GM19238 (cell line): ENCODE measurements around the gene IFT122.

Source experiments
- DNase-seq: peaks from one replicate; pipeline ENCODE4 v3.0.0; 2011; ENCODE audit warnings: low spot score; ENCODE audit not compliant: insufficient read length

IFT122 gene

DNA sequence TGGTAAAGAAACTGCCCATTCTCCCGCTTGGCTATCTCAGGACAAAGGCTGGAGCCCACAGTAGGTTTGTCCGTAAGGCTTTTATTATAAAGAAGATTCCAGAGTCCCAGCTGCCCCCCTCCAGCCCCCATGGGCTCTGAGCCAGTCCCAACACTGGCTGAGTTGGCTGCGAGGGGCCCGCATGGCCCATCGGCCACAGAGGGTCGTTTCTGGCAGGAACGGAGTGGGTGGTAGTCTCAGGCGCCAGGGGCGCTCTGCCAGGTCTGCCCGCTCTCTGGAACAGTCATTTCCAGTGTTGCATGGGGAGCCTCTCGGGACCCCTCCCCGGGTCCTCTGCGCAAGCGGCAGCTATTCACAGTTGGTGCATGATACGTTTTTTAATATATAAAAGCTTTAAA is 115.1 kb downstream of the IFT122 start:
- no peak for DNase-seq

DNA sequence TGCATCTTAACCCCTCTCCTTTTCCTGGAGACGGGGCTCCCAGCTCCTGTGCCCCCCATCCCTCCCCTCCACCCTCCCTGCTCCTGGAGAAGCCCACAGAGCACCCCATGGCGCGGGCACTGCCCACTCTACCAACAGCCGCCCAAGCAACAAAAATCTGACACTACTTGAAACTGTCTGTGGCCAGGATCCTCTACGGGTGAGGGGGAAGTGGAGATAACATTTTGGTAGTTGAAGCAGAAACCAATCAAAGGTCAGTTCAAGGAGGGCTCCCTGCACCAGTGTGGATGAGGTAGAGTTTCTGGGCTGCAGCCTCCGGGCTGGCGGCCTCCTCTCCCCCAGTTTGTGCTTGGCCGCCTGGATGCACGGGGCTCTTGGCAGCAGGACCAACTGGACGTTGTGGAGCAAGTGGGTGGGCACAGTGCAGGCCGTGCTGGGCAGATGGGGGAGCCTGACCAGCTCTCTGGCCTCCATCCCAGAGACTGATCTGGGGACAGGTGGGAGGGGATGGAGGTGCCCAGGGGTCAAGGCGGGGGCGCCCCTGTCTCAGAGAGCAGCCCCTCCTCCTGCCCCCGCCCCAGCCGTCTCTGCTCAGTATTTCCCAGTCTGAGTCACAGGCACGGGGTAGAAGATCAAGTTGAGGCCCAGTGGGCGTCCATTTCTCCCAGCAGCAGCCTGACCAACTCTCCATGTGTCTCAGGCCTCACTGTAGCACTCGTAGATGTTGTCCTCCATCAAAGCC is 115.8 kb downstream of the IFT122 start:
- DNase-seq: no peak

DNA sequence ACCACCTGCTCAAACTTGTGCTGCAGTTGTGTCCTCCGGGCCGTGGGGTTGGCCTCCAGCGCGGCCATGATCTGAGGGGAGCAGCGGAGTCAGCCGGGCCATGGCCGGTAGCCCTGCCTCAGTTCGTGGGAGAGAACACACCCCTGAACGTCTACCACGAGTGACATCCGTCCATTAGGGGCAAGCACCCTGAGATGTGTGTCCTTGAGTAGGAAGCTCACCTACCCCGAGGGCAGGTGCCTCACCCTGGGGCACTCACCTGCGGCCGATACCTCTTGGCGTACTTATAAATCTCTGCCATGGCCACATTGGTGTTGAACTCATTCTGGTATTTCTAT is 116.3 kb downstream of the IFT122 start:
- no peak for DNase-seq

DNA sequence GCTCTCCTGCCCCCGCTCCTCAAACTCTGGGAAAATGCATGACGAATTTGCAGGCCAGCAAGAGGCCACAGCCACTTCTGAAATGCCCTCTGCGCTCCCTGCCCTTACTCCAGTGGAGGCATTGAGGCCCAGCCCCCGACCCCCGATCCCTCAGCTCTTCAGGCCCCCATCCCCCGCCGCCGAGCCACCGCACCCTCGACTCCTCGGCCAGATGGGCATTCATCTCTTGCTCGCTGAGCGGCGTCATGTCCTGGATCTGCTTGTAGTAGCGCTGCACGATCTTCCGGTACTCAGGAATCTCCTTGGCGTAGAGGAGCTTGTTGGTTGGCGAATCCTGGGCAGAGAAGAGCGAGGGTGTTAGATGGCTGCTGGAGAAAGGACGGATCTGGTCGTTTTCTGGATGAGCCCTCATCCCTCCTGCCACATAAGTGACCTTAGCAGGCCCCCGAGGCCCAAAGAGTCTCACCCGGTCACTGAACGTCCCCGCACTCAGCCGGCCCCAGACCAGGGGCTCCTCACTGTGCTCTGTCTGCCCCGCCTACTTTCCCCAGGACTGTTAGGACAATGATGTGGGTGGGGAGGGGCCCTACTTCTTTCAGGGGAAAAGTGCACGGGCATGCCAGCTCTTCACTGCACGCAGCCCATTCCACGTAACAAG is 117.0 kb downstream of the IFT122 start:
- DNase-seq: no peak

DNA sequence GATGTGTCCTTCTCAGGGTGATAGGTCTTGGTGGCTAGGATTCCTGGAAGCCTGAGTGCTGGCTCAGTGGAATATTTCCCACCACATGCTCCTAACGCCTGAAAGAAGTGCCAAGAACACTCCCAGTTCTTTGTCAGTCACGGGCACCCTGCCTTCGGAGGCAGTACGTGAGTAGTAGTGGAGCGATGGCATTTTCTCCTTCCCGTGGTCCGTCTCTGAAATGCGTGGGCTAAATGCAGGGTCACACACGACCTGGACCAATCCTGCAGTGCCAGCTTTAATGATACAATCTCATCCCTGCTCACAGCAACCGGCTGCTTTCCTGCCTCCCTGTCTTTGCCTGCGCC is 117.5 kb downstream of the IFT122 start:
- DNase-seq: no peak

DNA sequence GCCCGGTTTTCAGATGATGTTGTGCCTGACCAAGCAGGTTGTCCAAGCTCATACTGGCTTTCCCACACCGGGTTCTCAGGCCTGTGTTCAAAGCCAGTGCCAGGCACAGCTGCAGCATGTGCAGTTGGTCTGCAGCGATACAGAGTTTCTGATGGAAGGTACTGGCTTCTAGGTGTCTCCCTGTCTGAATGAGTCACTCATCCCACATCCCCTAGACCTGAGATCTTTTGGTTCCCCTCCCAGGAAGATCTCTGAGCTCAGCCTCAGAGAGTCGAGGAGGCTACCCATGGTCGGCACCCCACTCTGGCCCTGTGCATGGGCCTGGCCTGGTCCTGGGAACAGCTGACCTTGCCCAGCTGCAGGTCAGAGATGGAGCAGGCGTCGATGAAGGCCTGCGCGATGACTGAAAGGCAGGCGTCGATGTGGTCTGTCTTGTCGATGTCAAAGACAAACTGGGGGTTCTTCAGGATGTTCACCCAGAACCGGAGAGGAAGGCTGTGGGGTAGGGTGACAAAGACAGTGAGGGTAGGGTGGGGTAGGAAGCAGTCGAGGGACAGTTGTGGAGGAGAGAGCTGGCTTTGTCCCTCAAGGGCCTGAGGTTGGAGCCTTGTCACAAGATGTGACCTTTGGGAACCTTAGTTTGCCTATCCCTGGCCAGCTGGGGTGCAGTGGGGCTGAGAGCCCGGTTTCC is 118.2 kb downstream of the IFT122 start:
- no peak for DNase-seq

DNA sequence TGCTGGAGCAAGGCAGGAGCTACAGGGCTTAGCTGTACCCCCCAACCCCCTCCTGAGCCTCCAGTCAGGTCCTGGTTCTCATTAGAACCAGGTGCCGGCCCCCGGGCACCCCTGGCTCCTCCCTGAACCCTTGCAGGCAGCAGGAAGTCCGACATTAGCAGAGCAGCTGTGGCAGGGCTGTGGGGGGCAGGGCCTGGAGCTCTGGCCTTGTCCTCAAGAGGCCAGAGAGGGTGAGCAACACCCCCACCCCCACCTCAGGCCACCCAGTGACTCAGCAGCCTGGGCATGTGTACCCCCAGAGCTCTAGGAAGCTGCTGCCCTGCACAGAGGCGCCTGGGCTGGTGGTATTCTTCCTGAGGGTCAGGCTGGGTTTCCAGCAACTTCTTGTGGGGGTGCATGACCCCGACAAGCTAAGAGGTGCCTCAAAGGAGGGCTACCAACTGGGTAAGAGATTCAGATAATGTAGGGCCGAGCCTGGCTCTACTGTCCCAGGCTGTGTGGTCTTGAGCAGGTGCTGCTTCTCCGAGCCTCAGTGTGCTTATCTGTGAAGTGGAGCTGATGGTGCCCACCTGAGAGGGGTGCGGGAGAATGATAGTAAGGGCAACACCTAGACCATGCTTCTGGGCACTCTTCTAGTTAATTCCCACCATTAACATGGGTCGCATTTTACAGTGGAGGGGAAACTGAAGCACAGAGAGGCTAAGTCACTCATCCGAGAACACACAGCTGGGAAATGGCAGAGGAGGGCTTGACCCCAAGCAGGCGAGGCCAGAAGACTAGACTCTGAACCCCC is 118.9 kb downstream of the IFT122 start:
- DNase-seq: no peak

DNA sequence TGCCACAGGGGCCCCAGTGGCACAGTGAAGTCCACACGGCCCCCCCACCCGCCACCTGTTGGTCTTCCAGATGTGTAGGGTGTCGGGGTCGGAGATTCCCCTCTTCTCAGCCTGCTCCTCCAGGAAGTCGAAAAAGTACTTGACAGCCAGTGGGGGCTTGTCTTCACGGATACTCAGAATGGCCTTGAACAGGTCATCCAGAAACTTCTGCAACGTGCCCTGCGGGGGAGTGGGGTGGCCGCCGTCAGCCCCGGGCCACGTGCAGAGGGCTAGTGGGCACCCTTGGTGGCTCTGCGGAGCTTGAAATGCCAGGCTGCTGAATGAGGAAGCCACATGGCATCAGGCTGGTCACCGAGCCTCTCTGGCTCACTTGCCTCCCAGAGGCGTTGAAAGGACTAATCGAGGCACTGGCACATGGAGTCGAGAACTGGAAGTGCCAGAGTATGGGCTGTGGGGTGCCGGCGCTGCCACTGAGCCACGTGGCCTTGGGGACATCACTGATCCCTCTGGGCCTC is 119.6 kb downstream of the IFT122 start:
- DNase-seq: no peak

DNA sequence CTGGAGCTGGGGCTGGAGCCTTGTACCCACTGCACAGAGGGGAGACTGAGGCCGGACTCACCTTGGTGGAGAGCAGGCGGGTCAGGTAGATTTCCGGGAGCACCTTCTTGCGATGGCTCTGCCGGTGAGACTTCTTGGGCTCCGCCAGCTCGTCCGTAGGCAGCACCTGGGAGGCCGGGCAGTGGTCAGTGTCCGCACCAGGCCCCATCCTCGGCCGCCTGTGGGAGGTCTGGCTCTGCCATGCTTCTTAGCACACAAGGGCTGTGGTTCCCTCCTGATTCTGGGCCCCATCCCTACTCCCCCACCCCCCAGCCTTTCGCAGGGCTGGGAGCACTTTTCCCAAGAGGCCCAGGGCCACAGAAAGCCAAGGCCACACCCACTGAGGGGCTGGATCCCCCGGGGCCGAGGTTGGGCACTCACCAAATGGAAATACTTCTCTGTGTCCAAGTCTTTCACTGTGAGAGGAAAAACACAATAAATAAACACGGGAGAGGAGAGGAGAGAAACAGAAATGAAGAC is 120.3 kb downstream of the IFT122 start:
- no peak for DNase-seq

DNA sequence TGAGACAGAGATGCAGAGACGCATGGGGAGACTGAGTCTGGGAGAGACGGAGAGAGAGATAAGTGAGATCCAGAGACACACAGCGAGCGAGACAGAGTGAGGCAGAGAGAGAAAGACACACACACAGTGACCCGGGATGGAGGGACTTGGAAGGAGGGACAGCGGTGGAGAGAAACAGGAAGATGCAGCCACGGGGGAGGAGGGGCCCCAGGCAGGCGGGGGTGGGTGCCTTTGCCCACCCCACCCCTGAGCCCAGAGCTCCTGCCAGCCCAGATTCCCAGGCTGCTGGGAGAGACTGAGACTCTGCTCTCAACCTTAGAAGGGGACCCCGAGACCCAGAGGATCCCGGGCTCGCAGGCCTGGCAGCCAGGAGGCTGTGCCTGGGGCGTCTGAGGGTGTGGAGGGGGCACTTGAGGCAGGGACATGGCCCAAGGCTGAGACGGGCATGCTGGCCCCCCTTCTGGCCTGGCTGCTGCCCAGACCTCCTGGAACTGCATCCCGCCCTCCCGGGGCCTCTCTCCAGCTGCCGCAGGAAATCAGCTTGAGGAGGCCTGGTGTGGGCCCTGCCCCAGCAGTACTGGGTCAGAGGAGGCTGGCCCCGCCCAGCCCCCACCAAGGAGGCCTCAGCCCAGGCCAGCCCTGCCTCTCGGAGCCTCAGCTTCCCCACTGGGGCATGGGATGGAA is 121.0 kb downstream of the IFT122 start:
- DNase-seq: no peak

DNA sequence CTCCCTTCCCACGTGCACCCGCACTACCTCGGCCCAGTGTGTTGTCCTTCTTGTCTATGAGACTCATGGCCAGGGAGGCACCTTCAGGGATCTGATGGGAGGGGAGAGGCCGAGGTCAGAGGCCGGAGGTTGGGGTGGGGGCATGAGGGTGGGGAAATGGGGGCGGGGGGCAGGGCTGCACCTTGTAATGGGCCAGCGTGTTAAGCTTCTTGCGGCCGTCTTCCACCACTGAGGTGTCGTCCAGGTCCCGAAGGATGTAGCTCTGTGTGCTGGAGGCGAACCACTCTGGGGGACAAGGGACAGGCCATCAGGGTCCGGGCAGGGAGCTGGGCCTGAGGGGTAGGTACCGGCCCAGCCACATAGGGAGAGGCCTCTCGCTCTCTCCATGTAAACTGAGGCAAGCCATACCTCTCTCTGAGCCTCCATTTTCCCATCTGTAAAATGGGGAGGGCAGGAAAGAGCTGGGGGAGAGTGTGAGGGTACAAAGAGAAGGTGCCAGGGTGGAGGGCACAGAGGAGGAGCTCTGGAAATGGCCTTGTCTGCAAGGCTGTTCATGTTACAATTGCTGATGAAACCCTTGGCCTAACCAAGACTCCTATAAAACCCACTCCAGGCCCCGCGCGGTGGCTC is 121.7 kb downstream of the IFT122 start:
- no peak for DNase-seq

DNA sequence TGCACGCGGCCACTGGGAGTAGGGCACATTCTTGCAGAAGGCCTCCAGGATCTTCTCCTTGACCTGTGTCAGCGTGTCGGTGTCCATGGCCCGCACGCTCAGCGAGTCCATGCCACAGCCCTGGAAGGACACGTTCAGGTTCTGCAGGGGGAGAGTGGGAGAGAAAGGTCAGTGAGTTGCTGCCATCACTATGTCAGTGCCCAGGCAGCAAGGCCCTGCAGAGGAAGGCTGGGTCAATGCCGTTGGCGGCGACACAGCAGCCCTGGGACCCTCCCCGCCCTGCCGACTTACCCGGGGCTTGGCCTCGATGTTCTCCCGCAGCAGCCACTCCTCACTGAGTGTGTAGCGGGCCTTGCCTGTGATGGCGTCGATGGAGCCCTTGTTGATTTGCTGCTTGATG is 122.8 kb downstream of the IFT122 start:
- DNase-seq: no peak

DNA sequence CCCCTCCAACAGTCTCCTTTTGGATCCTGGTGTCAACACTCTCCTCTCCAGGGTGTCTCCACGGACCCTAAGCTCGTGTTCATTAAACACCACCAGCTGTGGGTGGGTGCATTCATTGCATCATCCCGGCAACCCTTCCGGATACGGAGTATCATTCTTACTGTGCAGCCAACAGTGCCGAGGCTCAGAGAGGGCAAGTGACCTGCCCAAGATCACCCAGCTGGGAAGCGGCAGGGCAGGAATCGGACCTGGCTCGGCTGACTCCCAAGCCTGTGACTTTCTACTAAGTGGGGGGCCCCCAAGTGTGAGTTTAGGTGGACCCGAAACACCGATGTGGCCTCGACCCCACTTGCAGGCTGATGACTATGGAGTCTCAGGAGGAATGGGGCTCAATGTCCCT is 123.3 kb downstream of the IFT122 start:
- DNase-seq: no peak

DNA sequence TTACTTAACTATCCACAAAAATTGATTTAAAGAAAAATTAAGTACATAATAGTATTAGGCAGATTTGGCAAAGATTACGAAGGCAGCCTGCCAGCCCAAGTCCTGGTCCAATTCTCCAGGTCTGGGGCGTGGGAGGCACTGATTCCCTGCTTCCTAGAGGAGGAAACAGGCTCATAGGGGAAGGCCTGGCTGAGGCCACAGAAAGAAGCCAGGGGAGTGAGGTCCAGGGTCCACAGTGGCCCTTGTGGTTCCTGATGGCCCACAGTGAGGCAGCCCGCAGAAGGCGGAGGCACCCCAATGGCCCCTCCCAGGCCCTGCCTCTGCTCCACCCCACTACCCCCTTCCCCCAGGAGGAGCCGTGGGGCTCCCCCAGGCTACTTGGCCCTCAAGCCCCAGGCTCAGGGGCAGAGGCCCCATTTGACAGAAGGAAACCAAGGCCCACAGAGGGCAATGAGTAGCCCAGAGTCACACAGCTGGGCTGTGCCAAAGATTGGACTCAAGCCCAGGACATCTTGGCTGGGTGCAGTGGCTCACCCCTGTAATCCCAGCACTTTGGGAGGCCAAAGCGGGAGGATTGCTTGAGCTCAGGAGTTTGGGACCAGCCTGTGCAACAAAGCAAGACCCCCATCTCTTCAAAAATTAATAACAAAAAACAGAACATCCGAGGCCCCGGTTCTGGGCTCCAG is 124.0 kb downstream of the IFT122 start:
- no peak for DNase-seq

DNA sequence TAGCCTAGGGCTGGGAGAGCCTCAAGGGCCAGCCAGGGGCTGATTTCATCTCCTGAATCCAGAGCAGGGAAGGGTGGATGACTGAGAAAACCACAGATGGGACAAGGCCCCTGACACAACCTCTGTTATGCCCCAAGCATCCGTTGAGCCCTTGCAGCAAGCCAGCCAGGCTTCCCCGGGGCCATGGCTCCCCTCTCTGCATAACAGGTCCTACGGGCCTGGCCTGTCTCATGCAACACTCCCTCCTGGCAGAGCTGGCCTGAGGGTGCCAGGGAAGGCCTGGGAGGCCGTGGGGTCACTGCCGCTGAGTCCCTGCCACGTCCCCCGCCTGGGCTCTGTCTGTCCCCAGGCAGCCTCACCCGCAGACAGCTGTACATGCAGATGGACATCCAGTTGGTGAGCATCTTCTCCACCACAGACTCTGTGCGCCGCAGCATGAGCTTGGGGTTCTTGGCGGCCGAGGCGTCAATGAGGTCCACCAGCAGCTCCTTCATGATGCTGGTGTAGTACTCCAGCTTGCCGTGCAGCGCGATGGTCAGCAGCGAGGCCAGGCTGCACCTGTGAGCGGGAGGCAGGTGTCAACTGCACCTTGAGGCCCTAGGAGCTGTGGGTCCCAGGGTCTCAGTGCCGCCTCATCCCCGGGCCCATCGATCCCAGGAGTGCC is 125.1 kb downstream of the IFT122 start:
- DNase-seq: no peak

DNA sequence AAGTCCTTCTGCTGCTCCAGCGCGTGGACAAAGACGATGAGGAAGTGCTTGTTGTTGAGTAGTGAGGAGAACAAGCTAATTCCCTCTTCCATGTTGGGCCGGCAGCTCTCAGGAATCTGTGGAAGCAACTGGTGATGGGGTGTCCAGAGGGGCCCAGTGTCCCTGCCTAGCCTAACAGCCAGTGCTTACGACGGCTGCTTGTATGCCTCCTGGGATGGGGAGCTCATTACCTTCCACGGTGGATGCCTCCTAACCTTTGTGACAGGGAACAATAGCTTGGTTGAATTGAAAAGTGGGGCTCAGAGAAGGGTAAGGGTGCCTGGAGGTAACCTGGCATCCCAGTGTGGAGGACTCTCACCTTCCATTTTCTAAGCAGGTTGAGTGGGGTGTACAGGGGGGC is 125.9 kb downstream of the IFT122 start:
- no peak for DNase-seq

DNA sequence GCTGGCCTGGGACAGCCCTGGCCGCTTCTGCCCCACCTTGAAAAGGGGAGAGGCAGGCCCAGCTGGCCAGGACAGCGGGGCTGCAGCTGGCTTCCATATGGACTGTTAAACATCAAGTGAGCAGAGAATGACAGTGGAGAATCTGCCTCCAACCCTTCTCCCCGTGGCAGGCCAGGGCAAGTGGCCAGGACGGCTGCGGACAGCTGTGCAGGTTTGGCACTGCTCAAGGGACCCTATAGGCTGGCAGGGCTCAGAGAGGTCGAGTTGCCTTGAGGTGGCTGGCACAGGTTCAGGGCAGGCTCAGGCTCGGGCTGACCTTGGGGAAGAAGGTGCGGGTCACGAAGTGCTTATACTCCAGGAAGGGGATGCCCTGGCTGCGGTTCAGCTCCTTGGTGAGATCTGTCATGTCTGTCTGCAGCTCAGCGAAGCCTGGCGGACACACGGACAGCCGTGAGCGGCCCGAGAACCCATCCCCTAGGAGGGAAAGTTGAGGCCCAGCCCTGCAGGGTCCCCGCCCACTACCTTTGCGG is 127.2 kb downstream of the IFT122 start:
- no peak for DNase-seq

DNA sequence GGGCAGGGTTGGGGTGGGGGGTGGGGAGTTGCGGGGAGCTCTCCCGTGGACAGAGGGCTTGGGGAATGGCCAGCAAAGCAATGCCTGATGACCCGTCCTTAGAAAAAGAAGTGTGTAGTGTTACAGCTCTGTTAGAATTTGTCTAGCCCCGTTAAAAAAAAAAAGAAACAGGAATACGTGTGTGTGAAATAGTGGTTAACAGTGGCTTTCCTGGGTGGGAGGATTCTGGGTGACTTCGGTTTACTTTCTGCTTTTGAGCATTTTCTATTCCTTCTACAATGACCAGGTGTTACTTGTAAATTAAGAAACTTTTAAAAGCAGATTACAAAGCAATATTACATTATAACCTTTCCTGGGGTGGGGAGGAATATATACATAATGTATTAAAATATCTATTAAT is 127.9 kb downstream of the IFT122 start:
- no peak for DNase-seq

DNA sequence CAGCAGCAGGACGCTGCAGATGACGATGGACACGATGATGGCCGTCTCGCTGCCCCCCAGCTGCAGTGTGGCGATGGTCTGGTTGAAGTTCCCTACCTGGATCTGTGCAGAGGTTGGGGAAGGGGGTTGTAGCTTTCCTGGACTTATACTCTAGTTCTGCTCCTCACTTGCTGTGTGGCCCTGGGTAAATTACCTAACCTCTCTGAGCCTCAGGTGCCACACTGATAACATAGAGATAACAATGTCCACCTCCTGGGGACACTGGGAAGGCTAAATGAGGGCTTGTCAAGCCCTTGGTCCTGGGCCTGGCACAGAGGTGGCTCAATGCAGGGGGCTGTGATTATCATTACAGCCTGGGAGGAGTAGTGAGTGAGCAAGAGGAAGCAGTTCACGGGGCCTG is 129.8 kb downstream of the IFT122 start:
- no peak for DNase-seq
